ENCODE data around the gene TMEM203. TPM values are rescaled to one million over a fixed set of nuclear protein-coding genes. Genes with fewer than 3 reads are reported as not detected.
A peak's percentile ranks its signal among the peaks of the same experiment; 100 is the strongest.

The TMEM203 gene
- 22.3 to 36.7 TPM (median 29.2 TPM) in 3 replicates for polyA plus RNA-seq
- 5.1 TPM for polyA plus RNA-seq (2011; ENCODE audit: low read depth)
- polyA plus RNA-seq (2011; cell fraction: cytosol; rRNA removed) = 37.1 and 44.4 TPM in 2 replicates
- 27.7 and 32.4 TPM in 2 replicates for polyA plus RNA-seq (2011; cell fraction: nucleus; rRNA removed)
- 24.3 and 29.6 TPM in 2 replicates for polyA plus RNA-seq (2012; ENCODE audit: low replicate concordance)
- 13.2 to 26.1 TPM (median 17.9 TPM) in 3 replicates for polyA minus RNA-seq
- polyA minus RNA-seq (2011; cell fraction: cytosol; rRNA and poly(A)+ RNA removed) = 32.4 TPM
- 9.3 and 13.6 TPM in 2 replicates for polyA minus RNA-seq (2011; cell fraction: nucleus; rRNA and poly(A)+ RNA removed)

- TF ChIP-seq EZH2 (IDR thresholded peaks at IDR 0.05; ENCODE audit: low read length) = no peak
- TF ChIP-seq CTCF (optimal IDR thresholded peaks at IDR 0.05 in 1 of 3, IDR thresholded peaks at IDR 0.05 in 1 of 3, conservative IDR thresholded peaks at IDR 0.05 in 1 of 3; ENCODE audit: extremely low read depth in 1 of 3, insufficient read depth in 2 of 3, low read length in 3 of 3) = no peak
Measured at GRCh38 chr9:137205126-137206069, at the start of gene TMEM203, which contains the start of gene NDOR1. Gene TMEM203, minus strand, starts transcription at chr9:137205648. Its CDS starts 234 bp downstream, at chr9:137205414. Gene NDOR1, plus strand, starts transcription at chr9:137205700. Its CDS starts 78 bp downstream, at chr9:137205778.

GRCh38 chr9:137254624-137255447, 49.4 kb upstream of the TMEM203 start, which contains the start of gene NELFB:
Gene NELFB, plus strand, starts transcription at chr9:137255327.
- peak within 1 kb of the TSS; percentile 58 for H3K27ac ChIP-seq (ENCODE audit: control insufficient read depth, insufficient read depth, low read length)
- H3K27me3 ChIP-seq (ENCODE audit: control insufficient read depth, extremely low read depth, insufficient read depth, low read length) = no peaks in the 10 kb centered on the region
- H3K9me3 ChIP-seq (ENCODE audit: control insufficient read depth, low read depth, low read length) = no peaks in the 10 kb centered on the region
- no peak for TF ChIP-seq EZH2 (IDR thresholded peaks at IDR 0.05; ENCODE audit: low read length)
- peak in 1 of 3 experiments; percentile 10 for TF ChIP-seq CTCF (optimal IDR thresholded peaks at IDR 0.05 in 1 of 3, IDR thresholded peaks at IDR 0.05 in 1 of 3, conservative IDR thresholded peaks at IDR 0.05 in 1 of 3; ENCODE audit: extremely low read depth in 1 of 3, insufficient read depth in 2 of 3, low read length in 3 of 3)
- peaks cover 15% of the 10 kb centered on the region for H3K4me1 ChIP-seq (ENCODE audit: control insufficient read depth, extremely low read depth, insufficient read depth, low read length)
- H3K36me3 ChIP-seq (ENCODE audit: control insufficient read depth in 2 of 2, extremely low read depth in 1 of 2, insufficient read depth in 2 of 2, low read length in 2 of 2) = peaks cover 8 to 22% of the 10 kb centered on the region in 2 experiments
- FAIRE-seq (no peak), DNase-seq (ENCODE audit: low read depth, low spot score) (no peak)
- peak within 1 kb of the TSS; percentile 93 for H3K4me2 ChIP-seq (ENCODE audit: control insufficient read depth, extremely low read depth, insufficient read depth, low read depth, low read length)
- H4K20me1 ChIP-seq (ENCODE audit: control insufficient read depth, extremely low read depth, insufficient read depth, low read length) = no peaks in the 10 kb centered on the region
- H2AFZ ChIP-seq (ENCODE audit: control insufficient read depth, low read length) = peak within 1 kb of the TSS; percentile 95
- dilution Hi-C loops (cut with MboI; ENCODE audit: extremely low pct_ligation_motif_present, low sequenced_read_pairs) = no loop called here
- peak within 1 kb of the TSS; percentile 83 for H3K9ac ChIP-seq (ENCODE audit: control insufficient read depth, extremely low read depth, insufficient read depth, low read length)
- peak within 1 kb of the TSS; percentile 81 to 97 (median 84) for H3K4me3 ChIP-seq (ENCODE audit: control insufficient read depth in 2 of 3, extremely low read depth in 1 of 3, insufficient read depth in 2 of 3, low read depth in 1 of 3, low read length in 3 of 3)
- no peaks in the 10 kb centered on the region for H3K9me1 ChIP-seq (ENCODE audit: control insufficient read depth, extremely low read depth, insufficient read depth, low read length)
- H3K79me2 ChIP-seq (ENCODE audit: control insufficient read depth, insufficient read depth, low read length) = peaks cover 26% of the 10 kb centered on the region

More at GRCh38 chr9:137205126-137206069, at the start of gene TMEM203, which contains the start of gene NDOR1:
- Histone ChIP-seq H2AFZ (ENCODE audit: control insufficient read depth, low read length) (peak within 1 kb of the TSS; percentile 78), H3K79me2 (ENCODE audit: control insufficient read depth, insufficient read depth, low read length) (peaks cover 53% of the 10 kb centered on the region), H3K4me1 (ENCODE audit: control insufficient read depth, extremely low read depth, insufficient read depth, low read length) (peaks cover 30% of the 10 kb centered on the region), H3K27ac (ENCODE audit: control insufficient read depth, insufficient read depth, low read length) (peak within 1 kb of the TSS; percentile 83), H3K9me1 (ENCODE audit: control insufficient read depth, extremely low read depth, insufficient read depth, low read length) (no peaks in the 10 kb centered on the region), H3K27me3 (ENCODE audit: control insufficient read depth, extremely low read depth, insufficient read depth, low read length) (no peaks in the 10 kb centered on the region), H3K4me3 (ENCODE audit: control insufficient read depth in 2 of 3, extremely low read depth in 1 of 3, insufficient read depth in 2 of 3, low read depth in 1 of 3, low read length in 3 of 3) (peak within 1 kb of the TSS; percentile 93 to 97 (median 96)), H3K9me3 (ENCODE audit: control insufficient read depth, low read depth, low read length) (no peaks in the 10 kb centered on the region), H3K36me3 (ENCODE audit: control insufficient read depth in 2 of 2, extremely low read depth in 1 of 2, insufficient read depth in 2 of 2, low read length in 2 of 2) (peaks cover 5 to 10% of the 10 kb centered on the region in 2 experiments), H4K20me1 (ENCODE audit: control insufficient read depth, extremely low read depth, insufficient read depth, low read length) (no peaks in the 10 kb centered on the region), H3K4me2 (ENCODE audit: control insufficient read depth, extremely low read depth, insufficient read depth, low read depth, low read length) (peak within 1 kb of the TSS; percentile 100), H3K9ac (ENCODE audit: control insufficient read depth, extremely low read depth, insufficient read depth, low read length) (peak within 1 kb of the TSS; percentile 93)
- DNase-seq (ENCODE audit: low read depth, low spot score) (no peak), FAIRE-seq (no peak)
- dilution Hi-C loops (cut with MboI; ENCODE audit: extremely low pct_ligation_motif_present, low sequenced_read_pairs) = no loop called here

Data from keratinocyte (primary cell).